ENCODE measurements around the gene EFCAB6.

GRCh38 chr22:43858156-43858895, 46.2 kb upstream of the EFCAB6 start:
- no peak for TF ChIP-seq POLR2A (IDR thresholded peaks at IDR 0.05)
- TF ChIP-seq CTCF (IDR thresholded peaks at IDR 0.05) = no peak
